ENCODE results near the gene SHOX.
"Not testable (repeated sequence)": the region's sequence is repeated elsewhere in the genome, so short reads cannot be mapped to it uniquely, and the experiment has no call there.

Gene SHOX

DNA sequence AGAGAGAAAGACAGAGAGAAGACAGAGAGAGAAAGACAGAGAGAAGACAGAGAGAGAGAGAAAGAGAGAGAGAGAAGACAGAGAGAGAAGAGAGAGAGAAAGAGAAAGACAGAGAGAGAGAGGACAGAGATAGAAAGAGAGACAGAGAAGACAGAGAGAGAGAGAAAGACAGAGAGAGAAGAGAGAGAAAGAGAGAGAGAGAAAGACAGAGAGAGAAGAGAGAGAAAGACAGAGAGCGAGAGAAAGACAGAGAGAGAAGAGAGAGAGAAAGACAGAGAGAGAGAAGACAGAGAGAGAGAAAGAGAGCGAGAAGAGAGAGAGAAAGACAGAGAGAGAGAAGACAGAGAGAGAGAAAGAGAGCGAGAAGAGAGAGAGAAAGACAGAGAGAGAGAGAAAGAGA lies 7.8 kb upstream of the SHOX start:
- DNase-seq, result not testable (repeated sequence)

DNA sequence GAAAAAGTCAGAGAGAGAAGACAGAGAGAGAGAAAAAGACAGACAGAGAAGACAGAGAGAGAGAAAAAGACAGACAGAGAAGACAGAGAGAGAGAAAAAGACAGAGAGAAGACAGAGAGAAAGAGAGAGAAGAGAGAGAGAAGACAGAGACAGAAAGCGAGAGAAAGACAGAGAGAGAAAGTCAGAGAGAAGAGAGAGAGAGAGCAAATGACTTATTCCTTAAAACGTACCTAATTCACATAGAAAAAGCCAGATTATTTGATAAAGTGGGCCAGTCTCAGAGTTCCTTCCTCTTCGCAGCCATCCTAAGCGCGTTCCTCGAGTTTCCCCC lies 7.4 kb upstream of the SHOX start:
- DNase-seq, result no peak

DNA sequence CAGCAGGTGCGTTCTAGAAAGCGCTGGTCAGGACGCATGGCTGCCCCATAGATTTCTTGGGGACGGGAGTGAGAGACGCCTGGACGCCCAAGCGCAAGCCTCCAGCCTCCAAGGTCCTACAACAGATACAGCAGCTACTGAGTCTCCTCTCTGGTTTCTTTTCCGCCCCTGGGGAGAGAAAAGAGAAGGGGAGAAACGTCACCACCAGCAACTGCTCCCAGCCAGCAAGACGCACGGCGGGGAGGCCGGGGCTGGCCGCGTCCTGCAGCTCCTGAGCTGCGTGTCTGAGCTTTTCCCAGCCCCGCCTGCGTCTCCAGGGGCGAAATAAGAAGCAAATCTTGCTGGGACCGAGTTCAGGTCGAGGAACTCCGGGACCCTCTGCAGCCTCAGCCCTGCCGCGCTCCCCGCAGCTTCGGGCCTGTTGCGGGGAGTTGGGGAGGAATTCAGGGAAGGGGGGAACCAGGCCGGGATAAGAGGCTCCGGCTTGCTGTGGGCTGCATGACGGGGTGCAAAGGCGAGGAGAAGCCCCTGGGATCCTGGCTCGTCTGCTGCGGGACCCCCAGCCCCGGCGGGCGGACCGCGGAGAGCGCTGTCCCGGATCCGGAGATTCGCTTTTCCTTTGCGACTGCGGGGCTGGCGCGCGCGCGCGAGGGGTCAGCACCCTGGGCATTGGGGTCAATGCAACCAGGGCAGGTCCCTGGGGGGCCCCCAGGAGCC lies 6.8 kb upstream of the SHOX start:
- no peak for DNase-seq

DNA sequence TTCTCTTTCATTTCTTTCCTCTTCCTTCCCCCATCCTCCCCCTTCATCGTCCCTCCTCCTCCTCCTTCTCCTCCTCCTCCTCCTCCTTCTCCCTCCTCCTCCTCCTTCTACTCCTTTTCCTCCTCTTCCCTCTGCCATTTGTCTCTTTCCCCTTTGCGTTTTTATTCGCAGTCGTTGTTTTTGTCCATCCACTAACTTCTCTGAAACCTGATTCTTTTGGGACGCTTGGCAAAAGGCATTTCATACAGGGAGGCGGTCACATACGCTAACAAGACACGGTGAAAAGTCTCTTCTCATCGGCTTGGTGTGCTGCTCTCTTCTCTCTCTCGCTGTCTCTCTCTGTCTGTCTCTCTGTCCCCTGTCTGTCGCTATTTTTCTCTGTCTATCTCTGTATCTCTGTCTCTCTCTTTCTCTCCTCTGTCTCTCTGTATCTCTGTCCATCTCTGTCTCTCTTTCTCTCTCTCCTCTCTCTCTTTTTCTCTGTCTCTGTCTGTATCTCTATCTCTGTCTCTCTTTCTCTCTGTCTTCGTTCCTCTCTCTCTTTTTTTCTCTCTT lies 5.4 kb upstream of the SHOX start:
- DNase-seq, result no peak

DNA sequence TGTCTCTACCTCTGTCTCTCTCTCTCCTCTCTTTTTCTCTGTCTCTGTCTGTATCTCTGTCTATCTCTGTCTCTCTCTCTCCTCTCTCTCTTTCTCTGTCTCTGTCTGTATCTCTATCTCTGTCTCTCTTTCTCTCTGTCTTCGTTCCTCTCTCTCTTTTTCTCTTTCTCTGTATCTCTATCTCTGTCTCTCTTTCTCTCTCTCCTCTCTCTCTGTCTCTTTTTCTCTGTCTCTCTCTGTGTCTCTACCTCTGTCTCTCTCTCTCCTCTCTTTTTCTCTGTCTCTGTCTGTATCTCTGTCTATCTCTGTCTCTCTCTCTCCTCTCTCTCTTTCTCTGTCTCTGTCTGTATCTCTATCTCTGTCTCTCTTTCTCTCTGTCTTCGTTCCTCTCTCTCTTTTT lies 4.5 kb upstream of the SHOX start:
- DNase-seq, result not testable (repeated sequence)

DNA sequence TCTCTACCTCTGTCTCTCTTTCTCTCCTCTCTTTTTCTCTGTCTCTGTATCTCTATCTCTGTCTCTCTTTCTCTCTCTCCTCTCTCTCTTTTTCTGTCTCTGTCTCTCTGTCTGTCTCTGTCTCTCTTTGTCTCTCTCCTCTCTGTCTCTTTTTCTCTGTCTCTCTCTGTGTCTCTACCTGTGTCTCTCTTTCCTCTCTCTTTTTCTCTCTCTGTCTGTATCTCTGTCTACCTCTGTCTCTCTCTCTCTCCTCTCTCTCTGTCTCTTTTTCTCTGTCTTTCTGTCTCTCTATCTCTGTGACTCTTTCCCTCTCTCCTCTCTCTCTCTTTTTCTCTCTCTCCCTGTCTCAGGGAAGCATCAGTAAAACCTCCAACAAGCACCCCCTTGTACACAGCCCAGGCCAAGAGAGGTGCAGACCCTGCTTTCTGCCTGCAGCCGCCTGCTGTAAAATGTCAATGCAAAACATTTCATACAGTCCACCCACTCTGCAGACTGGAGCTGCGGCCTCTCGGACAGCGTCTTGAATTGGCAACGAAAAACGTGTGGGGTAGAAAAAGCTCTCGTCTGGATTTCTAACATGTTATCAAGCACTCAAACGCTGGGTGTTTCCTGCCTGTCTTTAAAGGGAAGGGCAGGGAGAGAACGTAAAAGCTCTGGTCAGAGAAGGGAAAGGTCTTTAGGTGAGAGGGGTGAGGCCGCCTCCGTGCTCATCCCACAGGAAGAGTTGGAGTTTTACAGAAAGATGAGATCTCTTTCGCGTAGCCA lies 3.7 kb upstream of the SHOX start:
- no peak for DNase-seq

DNA sequence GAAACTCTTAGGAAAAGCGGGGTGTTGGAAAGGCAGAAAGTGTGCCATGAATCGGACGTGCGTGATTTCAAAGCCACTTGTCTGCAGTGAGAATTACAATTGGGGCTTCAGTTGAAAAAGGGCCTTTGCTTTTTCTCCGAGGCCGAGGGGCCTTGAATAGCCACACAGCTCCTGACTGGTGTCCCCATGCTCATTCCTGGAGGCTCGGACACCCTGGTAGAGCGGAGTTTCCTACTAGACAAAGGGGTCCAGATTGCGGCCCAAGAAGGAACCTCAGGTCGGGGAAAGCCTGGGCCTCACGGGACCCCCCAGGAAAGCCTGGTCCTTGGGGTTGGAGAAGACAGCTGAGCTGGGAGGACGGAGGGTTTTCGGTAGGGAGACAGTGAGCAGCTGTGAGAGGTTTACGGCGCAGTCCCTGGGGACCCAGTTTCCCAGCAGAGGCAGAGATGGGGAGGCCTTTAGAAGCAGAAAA lies 3.0 kb upstream of the SHOX start:
- DNase-seq, result no peak

DNA sequence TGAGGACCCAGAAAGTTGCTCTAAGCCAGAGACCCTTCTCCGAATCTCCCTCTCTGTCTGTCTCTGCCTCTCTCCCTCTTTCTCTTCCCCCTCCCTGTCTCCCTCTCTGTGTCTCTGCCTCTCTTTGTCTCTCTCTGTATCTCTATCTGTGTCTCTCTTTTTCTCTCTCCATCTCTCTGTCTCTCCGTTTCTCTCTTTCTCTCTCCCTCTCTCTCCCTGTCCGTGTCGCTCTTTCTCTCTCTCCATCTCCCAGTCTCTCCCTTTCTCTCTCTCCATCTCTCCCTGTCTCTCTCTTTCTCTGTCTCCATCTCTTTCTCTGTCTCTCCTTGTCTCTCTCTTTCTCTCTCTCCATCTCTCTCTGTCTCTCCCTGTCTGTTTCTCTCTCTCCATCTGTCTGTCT lies 2.6 kb upstream of the SHOX start:
- DNase-seq, result no peak

DNA sequence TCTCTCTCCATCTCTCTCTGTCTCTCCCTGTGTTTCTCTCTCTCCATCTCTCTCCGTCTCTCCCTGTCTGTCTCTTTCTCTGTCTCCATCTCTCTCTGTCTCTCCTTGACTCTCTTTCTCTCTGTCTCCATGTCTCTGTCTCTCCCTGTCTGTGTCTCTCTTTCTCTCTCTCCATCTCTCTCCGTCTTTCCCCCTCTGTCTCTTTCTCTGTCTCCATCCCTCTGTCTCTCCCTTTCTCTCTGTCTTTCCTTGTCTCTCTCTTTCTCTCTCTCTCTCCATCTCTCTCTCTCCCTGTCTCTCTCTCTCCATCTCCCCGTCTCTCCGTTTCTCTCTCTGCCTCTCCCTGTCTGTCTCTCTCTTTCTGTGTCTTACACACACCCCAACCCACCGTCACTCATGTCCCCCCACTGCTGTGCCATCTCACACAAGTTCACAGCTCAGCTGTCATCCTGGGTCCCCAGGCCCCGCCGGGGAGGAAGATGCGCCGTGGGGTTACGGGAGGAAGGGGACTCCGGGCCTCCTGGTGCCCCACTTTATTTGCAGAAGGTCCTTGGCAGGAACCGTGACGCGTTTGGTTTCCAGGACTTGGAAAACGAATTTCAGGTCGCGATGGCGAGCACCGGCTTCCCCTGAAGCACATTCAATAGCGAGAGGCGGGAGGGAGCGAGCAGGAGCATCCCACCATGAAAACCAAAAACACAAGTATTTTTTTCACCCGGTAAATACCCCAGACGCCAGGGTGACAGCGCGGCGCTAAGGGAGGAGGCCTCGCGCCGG lies 1.2 kb upstream of the SHOX start:
- no peak for DNase-seq

DNA sequence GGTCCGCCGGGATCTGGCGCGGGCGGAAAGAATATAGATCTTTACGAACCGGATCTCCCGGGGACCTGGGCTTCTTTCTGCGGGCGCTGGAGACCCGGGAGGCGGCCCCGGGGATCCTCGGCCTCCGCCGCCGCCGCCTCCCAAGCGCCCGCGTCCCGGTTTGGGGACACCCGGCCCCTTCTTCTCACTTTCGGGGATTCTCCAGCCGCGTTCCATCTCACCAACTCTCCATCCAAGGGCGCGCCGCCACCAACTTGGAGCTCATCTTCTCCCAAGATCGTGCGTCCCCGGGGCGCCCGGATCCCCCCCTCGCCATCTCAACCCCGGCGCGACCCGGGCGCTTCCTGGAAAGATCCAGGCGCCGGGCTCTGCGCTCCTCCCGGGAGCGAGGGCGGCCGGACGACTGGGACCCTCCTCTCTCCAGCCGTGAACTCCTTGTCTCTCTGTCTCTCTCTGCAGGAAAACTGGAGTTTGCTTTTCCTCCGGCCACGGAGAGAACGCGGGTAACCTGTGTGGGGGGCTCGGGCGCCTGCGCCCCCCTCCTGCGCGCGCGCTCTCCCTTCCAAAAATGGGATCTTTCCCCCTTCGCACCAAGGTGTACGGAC lies 482 bp upstream of the SHOX start:
- DNase-seq, result no peak

DNA sequence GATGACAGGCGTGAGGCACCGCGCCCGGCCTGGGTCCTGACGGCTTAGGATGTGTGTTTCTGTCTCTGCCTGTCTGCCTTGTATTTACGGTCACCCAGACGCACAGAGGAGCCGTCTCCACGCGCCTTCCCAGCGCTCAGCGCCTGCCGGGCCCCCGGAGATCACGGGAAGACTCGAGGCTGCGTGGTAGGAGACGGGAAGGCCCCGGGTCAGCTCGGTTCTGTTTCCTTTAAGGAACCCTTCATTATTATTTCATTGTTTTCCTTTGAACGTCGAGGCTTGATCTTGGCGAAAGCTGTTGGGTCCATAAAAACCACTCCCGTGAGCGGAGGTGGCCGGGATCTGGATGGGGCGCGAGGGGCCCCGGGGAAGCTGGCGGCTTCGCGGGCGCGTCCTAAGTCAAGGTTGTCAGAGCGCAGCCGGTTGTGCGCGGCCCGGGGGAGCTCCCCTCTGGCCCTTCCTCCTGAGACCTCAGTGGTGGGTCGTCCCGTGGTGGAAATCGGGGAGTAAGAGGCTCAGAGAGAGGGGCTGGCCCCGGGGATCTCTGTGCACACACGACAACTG lies 1.3 kb downstream of the SHOX start:
- no peak for DNase-seq

DNA sequence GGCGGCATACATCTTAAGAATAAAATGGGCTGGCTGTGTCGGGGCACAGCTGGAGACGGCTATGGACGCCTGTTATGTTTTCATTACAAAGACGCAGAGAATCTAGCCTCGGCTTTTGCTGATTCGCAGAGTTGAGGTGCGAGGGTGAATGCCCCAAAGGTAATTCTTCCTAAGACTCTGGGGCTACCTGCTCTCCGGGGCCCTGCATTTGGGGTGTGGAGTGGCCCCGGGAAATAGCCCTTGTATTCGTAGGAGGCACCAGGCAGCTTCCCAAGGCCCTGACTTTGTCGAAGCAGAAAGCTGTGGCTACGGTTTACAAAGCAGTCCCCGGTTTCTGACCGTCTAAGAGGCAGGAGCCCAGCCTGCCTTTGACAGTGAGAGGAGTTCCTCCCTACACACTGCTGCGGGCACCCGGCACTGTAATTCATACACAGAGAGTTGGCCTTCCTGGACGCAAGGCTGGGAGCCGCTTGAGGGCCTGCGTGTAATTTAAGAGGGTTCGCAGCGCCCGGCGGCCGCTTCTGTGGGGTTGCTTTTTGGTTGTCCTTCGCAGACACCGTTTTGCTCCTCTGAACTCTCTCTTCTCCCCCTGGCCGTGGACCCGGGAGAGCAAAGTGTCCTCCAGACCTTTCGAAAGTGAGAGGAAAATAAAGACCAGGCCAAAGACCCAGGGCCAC lies 1.9 kb downstream of the SHOX start:
- no peak for DNase-seq

DNA sequence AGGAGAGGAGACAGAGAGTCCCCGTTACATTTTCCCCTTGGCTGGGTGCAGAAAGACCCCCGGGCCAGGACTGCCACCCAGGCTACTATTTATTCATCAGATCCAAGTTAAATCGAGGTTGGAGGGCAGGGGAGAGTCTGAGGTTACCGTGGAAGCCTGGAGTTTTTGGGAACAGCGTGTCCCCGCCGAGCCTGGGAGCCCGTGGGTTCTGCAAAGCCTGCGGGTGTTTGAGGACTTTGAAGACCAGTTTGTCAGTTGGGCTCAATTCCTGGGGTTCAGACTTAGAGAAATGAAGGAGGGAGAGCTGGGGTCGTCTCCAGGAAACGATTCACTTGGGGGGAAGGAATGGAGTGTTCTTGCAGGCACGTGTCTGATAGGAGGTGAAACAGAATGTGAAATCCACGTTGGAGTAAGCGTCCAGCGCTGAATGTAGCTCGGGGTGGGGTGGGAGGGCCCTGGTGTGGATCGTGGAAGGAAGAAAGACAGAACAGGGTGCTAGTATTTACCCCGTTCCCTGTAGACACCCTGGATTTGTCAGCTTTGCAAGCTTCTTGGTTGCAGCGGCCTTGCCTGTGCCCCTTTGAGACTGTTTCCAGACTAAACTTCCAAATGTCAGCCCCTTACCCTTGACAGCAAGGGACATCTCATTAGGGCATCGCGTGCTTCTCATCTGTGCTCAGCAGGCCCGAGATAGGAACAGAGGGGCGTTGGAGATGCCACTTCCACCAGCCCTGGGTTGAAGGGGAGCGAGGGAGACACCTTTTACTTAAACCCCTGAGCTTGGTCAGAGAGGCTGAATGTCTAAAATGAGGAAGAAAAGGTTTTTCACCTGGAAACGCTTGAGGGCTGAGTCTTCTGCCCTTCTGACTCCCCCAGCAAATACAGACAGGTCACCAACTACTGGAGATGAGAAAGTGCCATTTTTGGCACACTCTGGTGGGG lies 2.7 kb downstream of the SHOX start:
- DNase-seq, result no peak

DNA sequence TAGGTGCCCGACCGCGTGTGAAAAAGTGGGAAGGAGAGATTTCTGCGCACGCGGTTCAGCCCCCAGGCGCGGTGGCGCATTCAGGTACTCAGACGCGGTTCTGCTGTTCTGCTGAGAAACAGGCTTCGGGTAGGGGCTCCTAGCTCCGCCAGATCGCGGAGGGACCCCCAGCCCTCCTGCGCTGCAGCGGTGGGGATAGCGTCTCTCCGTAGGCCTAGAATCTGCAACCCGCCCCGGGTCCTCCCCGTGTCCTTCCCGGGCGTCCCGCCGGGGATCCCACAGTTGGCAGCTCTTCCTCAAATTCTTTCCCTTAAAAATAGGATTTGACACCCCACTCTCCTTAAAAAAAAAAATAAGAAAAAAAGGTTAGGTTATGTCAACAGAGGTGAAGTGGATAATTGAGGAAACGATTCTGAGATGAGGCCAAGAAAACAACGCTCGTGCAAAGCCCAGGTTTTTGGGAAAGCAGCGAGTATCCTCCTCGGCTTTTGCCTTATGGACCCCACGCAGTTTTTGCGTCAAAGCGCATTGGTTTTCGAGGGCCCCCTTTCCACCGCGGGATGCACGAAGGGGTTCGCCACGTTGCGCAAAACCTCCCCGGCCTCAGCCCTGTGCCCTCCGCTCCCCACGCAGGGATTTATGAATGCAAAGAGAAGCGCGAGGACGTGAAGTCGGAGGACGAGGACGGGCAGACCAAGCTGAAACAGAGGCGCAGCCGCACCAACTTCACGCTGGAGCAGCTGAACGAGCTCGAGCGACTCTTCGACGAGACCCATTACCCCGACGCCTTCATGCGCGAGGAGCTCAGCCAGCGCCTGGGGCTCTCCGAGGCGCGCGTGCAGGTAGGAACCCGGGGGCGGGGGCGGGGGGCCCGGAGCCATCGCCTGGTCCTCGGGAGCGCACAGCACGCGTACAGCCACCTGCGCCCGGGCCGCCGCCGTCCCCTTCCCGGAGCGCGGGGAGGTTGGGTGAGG lies 3.7 kb downstream of the SHOX start:
- no peak for DNase-seq

DNA sequence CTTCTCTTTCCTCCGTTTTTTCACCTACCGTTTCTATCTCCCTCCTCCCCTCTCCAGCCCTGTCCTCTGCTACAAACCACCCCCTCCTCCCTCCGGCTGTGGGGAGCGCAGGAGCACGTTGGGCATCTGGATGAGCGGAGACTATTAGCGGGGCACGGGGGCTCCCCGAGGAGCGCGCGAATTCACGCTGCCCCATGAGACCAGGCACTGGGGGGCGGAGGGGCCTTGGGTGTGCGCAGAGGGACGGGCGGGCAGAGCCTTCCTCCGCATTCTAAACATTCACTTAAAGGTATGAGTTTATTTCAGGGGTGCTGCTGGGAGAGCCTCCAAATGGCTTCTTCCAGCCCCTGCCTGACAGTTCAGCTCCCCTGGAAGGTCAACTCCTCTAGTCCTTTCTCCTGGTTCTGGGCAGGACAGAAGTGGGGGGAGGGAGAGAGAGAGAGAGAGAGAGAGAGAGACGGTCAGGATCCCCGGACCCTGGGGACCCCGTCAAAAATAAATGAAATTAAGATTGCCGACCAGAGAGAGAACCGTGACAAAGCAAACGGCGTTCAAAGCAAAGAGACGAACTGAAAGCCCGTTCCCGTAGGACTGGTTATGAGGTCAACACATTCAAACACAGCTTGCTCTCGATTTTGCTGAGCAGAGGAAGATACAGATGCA lies 5.0 kb downstream of the SHOX start:
- no peak for DNase-seq

DNA sequence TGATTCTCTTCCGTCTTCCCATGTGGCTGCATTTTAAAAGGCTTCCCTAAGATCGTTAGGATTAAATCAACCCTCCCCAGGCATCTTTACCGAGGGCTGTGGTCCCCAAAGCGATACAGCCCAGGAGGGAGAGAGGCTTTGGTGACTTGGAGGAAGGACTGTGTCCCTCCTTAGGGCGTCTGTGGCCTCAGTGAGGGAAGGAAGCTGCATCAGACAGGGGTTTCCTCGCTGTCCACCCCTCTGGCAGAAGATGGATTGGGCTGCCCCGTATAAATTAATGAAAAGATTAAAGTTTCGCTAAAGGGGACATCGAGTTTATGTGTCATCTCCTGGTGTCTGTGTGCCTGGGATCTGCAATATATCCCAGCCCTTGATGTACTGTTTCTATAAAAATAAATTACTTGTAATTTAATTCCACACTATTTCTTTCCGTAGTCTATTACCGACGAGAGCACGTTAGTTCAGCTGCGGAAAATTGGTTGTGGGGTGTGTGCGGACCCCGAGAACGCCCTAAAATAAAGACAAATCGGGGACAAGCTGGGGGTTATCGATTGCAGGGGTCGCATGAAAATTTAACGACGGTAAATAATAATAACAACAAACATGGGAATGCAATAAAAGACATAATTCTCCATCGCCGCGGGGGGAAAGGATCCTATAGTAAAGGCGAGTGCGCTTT lies 6.5 kb downstream of the SHOX start:
- DNase-seq, result no peak

DNA sequence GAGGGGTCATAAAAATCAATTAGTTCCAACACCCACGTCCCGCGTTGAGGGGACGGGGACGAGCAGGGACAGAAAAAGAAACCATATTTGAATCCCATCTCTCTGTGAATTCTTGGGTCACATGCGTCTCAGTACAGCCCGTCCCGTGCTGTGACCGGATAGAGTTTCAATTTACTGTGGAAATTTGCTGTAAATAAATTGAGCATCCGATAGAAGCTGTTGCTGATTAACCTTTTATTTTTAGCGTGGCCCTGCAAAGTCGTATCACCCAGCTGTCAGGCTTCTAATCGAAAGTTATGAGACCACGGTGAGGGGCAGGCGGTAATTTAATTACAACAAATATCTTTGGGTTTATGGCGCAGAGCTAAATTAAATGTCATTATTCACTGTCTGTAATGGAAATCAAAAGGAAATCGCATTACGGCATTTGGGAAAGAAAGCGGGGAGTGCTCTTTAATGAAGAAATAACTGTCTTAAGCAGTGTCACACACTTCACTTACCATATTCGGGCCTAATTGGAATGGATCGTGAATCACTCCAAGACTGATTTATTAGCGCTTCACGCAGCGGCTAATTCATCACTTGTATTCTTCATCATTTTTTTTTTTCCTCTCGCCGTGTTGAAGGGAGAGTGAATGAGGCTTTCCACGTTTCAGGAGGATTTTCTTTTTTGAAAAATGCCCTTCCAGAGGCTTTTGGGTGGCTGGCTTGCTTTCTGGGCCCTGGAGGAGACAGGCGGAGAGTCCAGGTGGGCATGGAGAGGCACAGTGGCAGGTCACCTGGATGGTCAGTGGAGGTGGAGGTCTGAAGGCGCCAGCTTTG lies 7.3 kb downstream of the SHOX start:
- no peak for DNase-seq
